Esophagus mucosa (tissue), 1 donor: Measurements from ENCODE around the gene DIP2B. TPM values are rescaled to one million over a fixed set of nuclear protein-coding genes. Genes with fewer than 3 reads are reported as not detected.

Experiments
- ATAC-seq: fragments of 200-7000 bp; cut with Tn5 transposase; one replicate; pipeline ENCODE4 v1.9.1; 2020
- total RNA-seq: library from RNA; stranded (reverse); gene quantifications from one replicate; pipeline ENCODE4 v1.2.4, GENCODE V29; 2023
- donor health status: DM: yes; HTN: yes; CAD: no.

The DIP2B gene
- total RNA-seq, 1 donor from 2014 or later, result 35.3 TPM

- ATAC-seq, result no peak
These were observed 272.3 kb downstream of the DIP2B start for GRCh38 chr12:50776749-50777728.

GRCh38 chr12:50778663-50779590, 274.1 kb downstream of the DIP2B start:
- no peak for ATAC-seq

GRCh38 chr12:50780013-50780412, 275.2 kb downstream of the DIP2B start:
- no peak for ATAC-seq

GRCh38 chr12:50784501-50784900, 279.7 kb downstream of the DIP2B start:
- ATAC-seq, result no peak

GRCh38 chr12:50785406-50786001, 280.7 kb downstream of the DIP2B start:
- no peak for ATAC-seq

- peak; percentile 98 for ATAC-seq
These were observed 281.9 kb downstream of the DIP2B start for GRCh38 chr12:50786498-50787231.

- peak; percentile 22 for ATAC-seq
These were observed 282.8 kb downstream of the DIP2B start for GRCh38 chr12:50787618-50788017.

- ATAC-seq, result no peak
These were observed 283.8 kb downstream of the DIP2B start for GRCh38 chr12:50788561-50788960.

- ATAC-seq, result no peak
These were observed 285.3 kb downstream of the DIP2B start for GRCh38 chr12:50790081-50790480.

Other genes with a start within 250 kb of the DIP2B start
- gene LIMA1, start 221.5 kb upstream of the DIP2B start, total RNA-seq, result 53.9 TPM
- not detected for gene FAM186A, start 108.4 kb upstream of the DIP2B start, total RNA-seq
- 35.8 TPM for gene LARP4, start 104.1 kb upstream of the DIP2B start, total RNA-seq